Natural killer cell treated with Interleukin-12 subunit alpha and Interleukin-12 subunit beta and Interleukin-15 and Interleukin-18, amount 100 ng/mL, for 72 hours (primary cell): ENCODE data around the gene HLA-DQB2. TPM values are rescaled to one million over a fixed set of nuclear protein-coding genes. Genes with fewer than 3 reads are reported as not detected.
"Not testable (repeated sequence)": the region's sequence is repeated elsewhere in the genome, so short reads cannot be mapped to it uniquely, and the experiment has no call there.

ENCODE experiments used
- ATAC-seq, 2 donors: fragments of 150-1000 bp; cut with Tn5 transposase in 1 of 2; sonication (Bioruptor Pico), chemical (Tn5 transposase) in 1 of 2; 2 replicates each; pipeline ENCODE4 v1.10.0; 2021
- DNase-seq: peaks from one replicate; pipeline ENCODE4 v3.0.0; 2022; ENCODE audit warnings: low spot score
- H3K27ac Mint-ChIP-seq, 2 donors: 1 replicate in 1 of 2; 2 replicates in 1 of 2; pipeline ENCODE4 v1.8.0; 2022; ENCODE audit warnings: mixed read lengths in 2 of 2, mild to moderate bottlenecking in 1 of 2, moderate library complexity in 1 of 2
- H3K27me3 Mint-ChIP-seq, 2 donors: 1 replicate in 1 of 2; 2 replicates in 1 of 2; pipeline ENCODE4 v1.8.0; 2022; ENCODE audit warnings: mixed read lengths in 2 of 2
- H3K36me3 Mint-ChIP-seq: one replicate; pipeline ENCODE4 v1.8.0; 2022; ENCODE audit warnings: mixed read lengths
- H3K4me1 Mint-ChIP-seq, 2 donors: 1 replicate in 1 of 2; 2 replicates in 1 of 2; pipeline ENCODE4 v1.8.0; 2022; ENCODE audit warnings: low read depth in 2 of 2, mixed read lengths in 2 of 2, mild to moderate bottlenecking in 1 of 2
- H3K4me3 Mint-ChIP-seq: one replicate; pipeline ENCODE4 v1.8.0; 2022; ENCODE audit warnings: mixed read lengths
- H3K9me3 Mint-ChIP-seq: 2 replicates; pipeline ENCODE4 v1.8.0; 2022; ENCODE audit warnings: mixed read lengths
- total RNA-seq, 2 donors: library from RNA; stranded (reverse); gene quantifications; one replicate each; pipeline ENCODE4 v1.2.3, GENCODE V29; 2022

HLA-DQB2 gene
- 1 to 10 TPM in 1 of 2 donors, under 1 TPM in 1; 0.88 to 7.4 TPM for total RNA-seq

GRCh38 chr6:32763421-32763820 is at the start of gene HLA-DQB2:
Gene HLA-DQB2, minus strand, starts transcription at chr6:32763532. Its CDS starts 62 bp downstream, at chr6:32763470.
- DNase-seq, result no peak
- peak within 1 kb of the TSS; percentile 25 for H3K4me3 Mint-ChIP-seq
- H3K9me3 Mint-ChIP-seq, result no peaks in the 10 kb centered on the region
- H3K4me1 Mint-ChIP-seq, result no peaks in the 10 kb centered on the region
- no peak within 1 kb of the TSS for H3K27ac Mint-ChIP-seq
- no peak for ATAC-seq
- H3K27me3 Mint-ChIP-seq, result peaks cover 33 to 37% of the 10 kb centered on the region in 2 donors
- no peaks in the 10 kb centered on the region for H3K36me3 Mint-ChIP-seq

GRCh38 chr6:32809171-32809570 is 45.8 kb upstream of the HLA-DQB2 start:
- peaks cover 21 to 24% of the 10 kb centered on the region in 2 donors for H3K27me3 Mint-ChIP-seq

GRCh38 chr6:32807020-32807580 is 43.8 kb upstream of the HLA-DQB2 start:
- Mint-ChIP-seq H3K36me3 (no peaks in the 10 kb centered on the region), H3K27ac (no peak overlapping the region), H3K27me3 (peaks cover 35 to 37% of the 10 kb centered on the region in 2 donors), H3K4me1 (peaks cover 4% of the 10 kb centered on the region in 2 donors), H3K4me3 (no peak overlapping the region), H3K9me3 (no peaks in the 10 kb centered on the region)
- DNase-seq (no peak), ATAC-seq (peak; percentile 20 to 52)

More at GRCh38 chr6:32809171-32809570, 45.8 kb upstream of the HLA-DQB2 start:
- ATAC-seq (no peak), DNase-seq (no peak)
- Mint-ChIP-seq H3K9me3 (no peaks in the 10 kb centered on the region), H3K4me3 (no peak overlapping the region), H3K4me1 (peaks cover 4% of the 10 kb centered on the region in 2 donors), H3K36me3 (no peaks in the 10 kb centered on the region), H3K27ac (no peak overlapping the region)

- H3K27me3 Mint-ChIP-seq, result peaks cover 40 to 51% of the 10 kb centered on the region in 2 donors
- not testable (repeated sequence) for H3K36me3 Mint-ChIP-seq, H3K4me1 Mint-ChIP-seq, H3K27ac Mint-ChIP-seq, H3K9me3 Mint-ChIP-seq, DNase-seq, H3K4me3 Mint-ChIP-seq, ATAC-seq
These were observed 42.1 kb upstream of the HLA-DQB2 start for GRCh38 chr6:32805404-32805803.

GRCh38 chr6:32803416-32803815 is 40.1 kb upstream of the HLA-DQB2 start:
- Mint-ChIP-seq H3K4me1 (peaks cover 4% of the 10 kb centered on the region in 2 donors), H3K4me3 (no peak overlapping the region), H3K27me3 (peaks cover 46 to 59% of the 10 kb centered on the region in 2 donors), H3K36me3 (peaks cover 7% of the 10 kb centered on the region), H3K27ac (no peak overlapping the region), H3K9me3 (peaks cover 3% of the 10 kb centered on the region)
- DNase-seq (no peak), ATAC-seq (no peak)

- H3K36me3 Mint-ChIP-seq, result peaks cover 10% of the 10 kb centered on the region
- peaks cover 3% of the 10 kb centered on the region for H3K9me3 Mint-ChIP-seq
- H3K27ac Mint-ChIP-seq, result no peak overlapping the region
- H3K27me3 Mint-ChIP-seq, result peaks cover 48 to 63% of the 10 kb centered on the region in 2 donors
- no peak for ATAC-seq
- no peak overlapping the region for H3K4me3 Mint-ChIP-seq
- DNase-seq, result no peak
- H3K4me1 Mint-ChIP-seq, result peaks cover 12 to 16% of the 10 kb centered on the region in 2 donors
These were observed 36.4 kb upstream of the HLA-DQB2 start for GRCh38 chr6:32799740-32800139.

- DNase-seq, result no peak
- Mint-ChIP-seq H3K27me3 (peaks cover 49 to 63% of the 10 kb centered on the region in 2 donors), H3K36me3 (peaks cover 10% of the 10 kb centered on the region), H3K27ac (no peak overlapping the region), H3K4me1 (peaks cover 16 to 22% of the 10 kb centered on the region in 2 donors), H3K9me3 (peaks cover 3% of the 10 kb centered on the region), H3K4me3 (no peak overlapping the region)
- ATAC-seq, result no peak
These were observed 35.8 kb upstream of the HLA-DQB2 start for GRCh38 chr6:32799168-32799567.

GRCh38 chr6:32796848-32797776 is 33.8 kb upstream of the HLA-DQB2 start:
- H3K27me3 Mint-ChIP-seq, result peaks cover 45 to 58% of the 10 kb centered on the region in 2 donors
- peak overlapping the region in 1 of 2 donors; percentile 37 for H3K27ac Mint-ChIP-seq
- H3K36me3 Mint-ChIP-seq, result peaks cover 10% of the 10 kb centered on the region
- ATAC-seq (peak; percentile 70 to 82), DNase-seq (peak; percentile 76)
- H3K4me3 Mint-ChIP-seq, result peak overlapping the region; percentile 64
- H3K4me1 Mint-ChIP-seq, result peaks cover 17 to 24% of the 10 kb centered on the region in 2 donors
- peaks cover 3% of the 10 kb centered on the region for H3K9me3 Mint-ChIP-seq

GRCh38 chr6:32794510-32794909 is 31.2 kb upstream of the HLA-DQB2 start:
- Mint-ChIP-seq H3K4me1 (peaks cover 17 to 24% of the 10 kb centered on the region in 2 donors), H3K27me3 (peaks cover 44 to 48% of the 10 kb centered on the region in 2 donors), H3K4me3 (no peak overlapping the region), H3K36me3 (peaks cover 10% of the 10 kb centered on the region), H3K9me3 (peaks cover 3% of the 10 kb centered on the region), H3K27ac (no peak overlapping the region)
- DNase-seq (no peak), ATAC-seq (no peak)

- peaks cover 40 to 43% of the 10 kb centered on the region in 2 donors for H3K27me3 Mint-ChIP-seq
These were observed 29.6 kb upstream of the HLA-DQB2 start for GRCh38 chr6:32792901-32793435.

GRCh38 chr6:32790306-32790705 is 27.0 kb upstream of the HLA-DQB2 start:
- Mint-ChIP-seq H3K27ac (no peak overlapping the region), H3K4me1 (peaks cover 5 to 11% of the 10 kb centered on the region in 2 donors), H3K27me3 (peaks cover 46 to 54% of the 10 kb centered on the region in 2 donors), H3K36me3 (no peaks in the 10 kb centered on the region), H3K9me3 (no peaks in the 10 kb centered on the region), H3K4me3 (no peak overlapping the region)
- DNase-seq (no peak), ATAC-seq (no peak)

More at GRCh38 chr6:32792901-32793435, 29.6 kb upstream of the HLA-DQB2 start:
- Mint-ChIP-seq H3K4me3 (no peak overlapping the region), H3K27ac (no peak overlapping the region), H3K9me3 (no peaks in the 10 kb centered on the region), H3K4me1 (peaks cover 17 to 24% of the 10 kb centered on the region in 2 donors), H3K36me3 (no peaks in the 10 kb centered on the region)
- ATAC-seq, result no peak
- DNase-seq, result no peak

- H3K4me1 Mint-ChIP-seq, result no peaks in the 10 kb centered on the region
- no peaks in the 10 kb centered on the region for H3K9me3 Mint-ChIP-seq
- peaks cover 25 to 41% of the 10 kb centered on the region in 2 donors for H3K27me3 Mint-ChIP-seq
- no peak overlapping the region for H3K4me3 Mint-ChIP-seq
- ATAC-seq (peak; percentile 58 to 67), DNase-seq (no peak)
- no peak overlapping the region for H3K27ac Mint-ChIP-seq
- H3K36me3 Mint-ChIP-seq, result no peaks in the 10 kb centered on the region
These were observed 22.6 kb upstream of the HLA-DQB2 start for GRCh38 chr6:32785781-32786533.

- H3K4me1 Mint-ChIP-seq, H3K4me3 Mint-ChIP-seq, H3K36me3 Mint-ChIP-seq, ATAC-seq, H3K27ac Mint-ChIP-seq, H3K9me3 Mint-ChIP-seq, DNase-seq: not testable (repeated sequence)
- H3K27me3 Mint-ChIP-seq, result peaks cover 27 to 39% of the 10 kb centered on the region in 2 donors
These were observed 19.6 kb upstream of the HLA-DQB2 start for GRCh38 chr6:32782923-32783322.
